HG02870 (cell line): ENCODE results near the gene TDRD12.

Experiments used
- ATAC-seq: cut with Tn5 transposase; IDR thresholded peaks from one replicate; pipeline ENCODE4 v1.9.1; 2021; ENCODE audit warnings: mild to moderate bottlenecking, moderate library complexity; ENCODE audit not compliant: unreplicated experiment

TDRD12 gene

GRCh38 chr19:32719611-32720059, at the start of gene TDRD12:
Gene TDRD12, plus strand, starts transcription at chr19:32719767. Its CDS starts 306 bp downstream, at chr19:32720073.
- no peak for ATAC-seq

- ATAC-seq, result no peak
These were observed 47.5 kb upstream of the TDRD12 start for GRCh38 chr19:32671883-32672593.

- ATAC-seq, result no peak
These were observed 46.7 kb upstream of the TDRD12 start for GRCh38 chr19:32672841-32673240.

GRCh38 chr19:32673573-32673972, 46.0 kb upstream of the TDRD12 start:
- ATAC-seq, result no peak

- ATAC-seq, result no peak
These were observed 45.2 kb upstream of the TDRD12 start for GRCh38 chr19:32674153-32674930.

GRCh38 chr19:32674931-32675719, 44.4 kb upstream of the TDRD12 start, which contains the start of gene ANKRD27:
Gene ANKRD27, minus strand, starts transcription at chr19:32675180. Its CDS starts 16,165 bp downstream, at chr19:32659015.
- peak; percentile 97 for ATAC-seq

GRCh38 chr19:32675720-32676185, 43.8 kb upstream of the TDRD12 start, which contains the start of gene RGS9BP:
Gene RGS9BP, plus strand, starts transcription at chr19:32675848. Its CDS starts 416 bp downstream, at chr19:32676264.
- no peak for ATAC-seq

- no peak for ATAC-seq
These were observed 43.2 kb upstream of the TDRD12 start for GRCh38 chr19:32676186-32676894.

- no peak for ATAC-seq
These were observed 42.6 kb upstream of the TDRD12 start for GRCh38 chr19:32676895-32677359.

GRCh38 chr19:32677657-32678056, 41.9 kb upstream of the TDRD12 start:
- no peak for ATAC-seq

GRCh38 chr19:32680986-32681385, 38.6 kb upstream of the TDRD12 start:
- no peak for ATAC-seq

GRCh38 chr19:32682317-32682716, 37.2 kb upstream of the TDRD12 start:
- no peak for ATAC-seq

- no peak for ATAC-seq
These were observed 32.6 kb upstream of the TDRD12 start for GRCh38 chr19:32686847-32687475.

GRCh38 chr19:32687681-32688080, 31.9 kb upstream of the TDRD12 start:
- no peak for ATAC-seq

GRCh38 chr19:32688311-32688710, 31.3 kb upstream of the TDRD12 start:
- no peak for ATAC-seq

- peak; percentile 79 for ATAC-seq
These were observed 28.1 kb upstream of the TDRD12 start, which contains the start of gene NUDT19 for GRCh38 chr19:32691291-32691951. Gene NUDT19, plus strand, starts transcription at chr19:32691821. Its CDS starts 140 bp downstream, at chr19:32691961.

GRCh38 chr19:32691952-32692726, 27.4 kb upstream of the TDRD12 start:
- ATAC-seq, result peak; percentile 55

- peak; percentile 15 for ATAC-seq
These were observed 26.9 kb upstream of the TDRD12 start for GRCh38 chr19:32692727-32693061.
